CD4-positive, CD25-positive, alpha-beta regulatory T cell (primary cell): Measurements from ENCODE around the gene NAGPA. TPM values are rescaled to one million over a fixed set of nuclear protein-coding genes. Genes with fewer than 3 reads are reported as not detected.
"Not testable (repeated sequence)": the region's sequence is repeated elsewhere in the genome, so short reads cannot be mapped to it uniquely, and the experiment has no call there.

ENCODE experiments used
- ATAC-seq, 2 donors: fragments of 150-1000 bp; cut with Tn5 transposase; one replicate each; pipeline ENCODE4 v1.10.0; 2021; ENCODE audit warnings: low read depth in 2 of 2, moderate number of reproducible peaks in 2 of 2, moderate library complexity in 1 of 2
- DNase-seq, 3 donors: peaks; one replicate each; pipeline versions ENCODE4 v3.0.0 to v3.0.0-alpha.2; 2012 to 2022; ENCODE audit warnings: mixed read lengths in 1 of 3
- H3K27ac ChIP-seq: one replicate; pipeline ENCODE4 v1.7.0; 2013; ENCODE audit warnings: mild to moderate bottlenecking, low read length; ENCODE audit not compliant: insufficient read depth, poor library complexity, severe bottlenecking
- H3K27me3 ChIP-seq: one replicate; pipeline ENCODE4 v1.7.0; 2013; ENCODE audit warnings: low read length; ENCODE audit not compliant: control insufficient read depth, insufficient read depth
- H3K36me3 ChIP-seq: one replicate; pipeline ENCODE4 v1.7.0; 2013; ENCODE audit warnings: mild to moderate bottlenecking, low read length, moderate library complexity; ENCODE audit not compliant: control insufficient read depth, insufficient read depth
- H3K4me1 ChIP-seq: 2 replicates; pipeline ENCODE4 v1.7.0; 2013; ENCODE audit warnings: mild to moderate bottlenecking, low read length; ENCODE audit not compliant: insufficient read depth, control insufficient read depth, poor library complexity, severe bottlenecking
- H3K4me3 ChIP-seq: one replicate; pipeline ENCODE4 v1.7.0; 2013; ENCODE audit warnings: low read depth, mild to moderate bottlenecking, low read length, moderate library complexity
- H3K9me3 ChIP-seq, 2 experiments: 1 replicate in 1 of 2; 2 replicates in 1 of 2; pipeline ENCODE4 v1.7.0; 2013; ENCODE audit warnings: low read length in 2 of 2, mild to moderate bottlenecking in 1 of 2, moderate library complexity in 1 of 2; ENCODE audit not compliant: control insufficient read depth in 2 of 2
- H3K27ac Mint-ChIP-seq, 3 donors: one replicate each; pipeline ENCODE4 v1.8.0; 2020 to 2022; ENCODE audit warnings: mild to moderate bottlenecking in 3 of 3, mixed read lengths in 3 of 3, moderate library complexity in 2 of 3
- H3K27me3 Mint-ChIP-seq: one replicate; pipeline ENCODE4 v1.8.0; 2022; ENCODE audit warnings: mild to moderate bottlenecking, mixed read lengths
- H3K36me3 Mint-ChIP-seq: one replicate; pipeline ENCODE4 v1.8.0; 2020; ENCODE audit warnings: mixed read lengths
- H3K4me1 Mint-ChIP-seq, 4 donors: one replicate each; pipeline ENCODE4 v1.8.0; 2020 to 2022; ENCODE audit warnings: mixed read lengths in 4 of 4, mild to moderate bottlenecking in 1 of 4
- H3K4me3 Mint-ChIP-seq, 4 donors: one replicate each; pipeline ENCODE4 v1.8.0; 2020 to 2022; ENCODE audit warnings: mild to moderate bottlenecking in 4 of 4, mixed read lengths in 4 of 4, moderate library complexity in 3 of 4
- H3K9me3 Mint-ChIP-seq, 7 donors: one replicate each; pipeline ENCODE4 v1.8.0; 2020 to 2022; ENCODE audit warnings: mixed read lengths in 7 of 7, mild to moderate bottlenecking in 3 of 7, moderate library complexity in 2 of 7
- polyA plus RNA-seq, 4 donors: library from polyadenylated mRNA; unstranded; fragments of 300-500 nt; fragmentation: Illumina TruSeq; gene quantifications; one replicate each; pipeline ENCODE4 v1.2.3, GENCODE V29; 2021
- total RNA-seq: library from RNA; stranded (reverse); gene quantifications from one replicate; pipeline ENCODE4 v1.2.3, GENCODE V29; 2022

Gene NAGPA
- total RNA-seq (23.7 TPM), polyA plus RNA-seq (10 to 100 TPM; 30.2 to 37.5 (median 33.6) TPM)

GRCh38 chr16:5033256-5034166 is at the start of gene NAGPA:
NAGPA (minus strand) TSS chr16:5033935; CDS start chr16:5033914, 21 bp downstream.
- Histone ChIP-seq H3K4me1 (peaks cover 20% of the 10 kb centered on the region), H3K36me3 (peaks cover 4% of the 10 kb centered on the region), H3K9me3 (no peaks in the 10 kb centered on the region), H3K27me3 (no peaks in the 10 kb centered on the region), H3K4me3 (peak within 1 kb of the TSS; percentile 87), H3K27ac (peak within 1 kb of the TSS; percentile 69)
- Mint-ChIP-seq H3K9me3 (no peaks in the 10 kb centered on the region), H3K36me3 (peaks cover 7% of the 10 kb centered on the region), H3K4me1 (peaks cover 8 to 29% (median 19%) of the 10 kb centered on the region in 4 donors), H3K27ac (peak within 1 kb of the TSS; percentile 88 to 94 (median 92)), H3K4me3 (peak within 1 kb of the TSS; percentile 86 to 93 (median 90)), H3K27me3 (no peaks in the 10 kb centered on the region)
- ATAC-seq (peak; percentile 87 to 92), DNase-seq (peak; percentile 74 to 89 (median 87))

- H3K4me3 ChIP-seq, H3K27ac Mint-ChIP-seq, ATAC-seq, H3K4me3 Mint-ChIP-seq, H3K4me1 ChIP-seq, DNase-seq, H3K27me3 Mint-ChIP-seq, H3K27ac ChIP-seq, H3K9me3 Mint-ChIP-seq, H3K4me1 Mint-ChIP-seq, H3K27me3 ChIP-seq, H3K9me3 ChIP-seq: not testable (repeated sequence)
- peaks cover 29% of the 10 kb centered on the region for H3K36me3 Mint-ChIP-seq
- peaks cover 30% of the 10 kb centered on the region for H3K36me3 ChIP-seq
These were observed 47.3 kb upstream of the NAGPA start for GRCh38 chr16:5080996-5081395.

- not testable (repeated sequence) for H3K9me3 Mint-ChIP-seq, H3K27ac Mint-ChIP-seq, H3K27me3 Mint-ChIP-seq, H3K4me1 Mint-ChIP-seq, H3K4me1 ChIP-seq, H3K4me3 Mint-ChIP-seq, ATAC-seq, H3K4me3 ChIP-seq, H3K9me3 ChIP-seq, H3K27me3 ChIP-seq, DNase-seq, H3K27ac ChIP-seq
- peaks cover 33% of the 10 kb centered on the region for H3K36me3 ChIP-seq
- H3K36me3 Mint-ChIP-seq, result peaks cover 32% of the 10 kb centered on the region
These were observed 46.7 kb upstream of the NAGPA start for GRCh38 chr16:5080461-5080860.

- Mint-ChIP-seq H3K4me1 (peaks cover 3 to 14% (median 8%) of the 10 kb centered on the region in 4 donors), H3K27me3 (no peaks in the 10 kb centered on the region), H3K36me3 (peaks cover 28% of the 10 kb centered on the region), H3K27ac (no peak overlapping the region), H3K4me3 (no peak overlapping the region), H3K9me3 (no peaks in the 10 kb centered on the region)
- DNase-seq (no peak), ATAC-seq (no peak)
- Histone ChIP-seq H3K4me1 (no peaks in the 10 kb centered on the region), H3K4me3 (no peak overlapping the region), H3K27ac (no peak overlapping the region), H3K27me3 (no peaks in the 10 kb centered on the region), H3K9me3 (no peaks in the 10 kb centered on the region), H3K36me3 (peaks cover 37% of the 10 kb centered on the region)
These were observed 44.9 kb upstream of the NAGPA start for GRCh38 chr16:5078626-5079025.

GRCh38 chr16:5077304-5077703 is 43.6 kb upstream of the NAGPA start:
- peaks cover 28% of the 10 kb centered on the region for H3K36me3 Mint-ChIP-seq
- ATAC-seq, result no peak

GRCh38 chr16:5075637-5076036 is 41.9 kb upstream of the NAGPA start:
- Mint-ChIP-seq H3K4me3 (no peak overlapping the region), H3K27me3 (peaks cover 3% of the 10 kb centered on the region), H3K4me1 (peaks cover 18 to 39% (median 28%) of the 10 kb centered on the region in 4 donors), H3K9me3 (no peaks in the 10 kb centered on the region), H3K36me3 (peaks cover 28% of the 10 kb centered on the region), H3K27ac (no peak overlapping the region)
- ATAC-seq (no peak), DNase-seq (no peak)
- Histone ChIP-seq H3K36me3 (peaks cover 38% of the 10 kb centered on the region), H3K27ac (no peak overlapping the region), H3K9me3 (no peaks in the 10 kb centered on the region), H3K27me3 (no peaks in the 10 kb centered on the region), H3K4me3 (no peak overlapping the region), H3K4me1 (peaks cover 24% of the 10 kb centered on the region)

More at GRCh38 chr16:5077304-5077703, 43.6 kb upstream of the NAGPA start:
- Mint-ChIP-seq H3K4me3 (no peak overlapping the region), H3K4me1 (peaks cover 9 to 26% (median 19%) of the 10 kb centered on the region in 4 donors), H3K27ac (no peak overlapping the region), H3K9me3 (no peaks in the 10 kb centered on the region), H3K27me3 (no peaks in the 10 kb centered on the region)
- H3K4me1 ChIP-seq, result peaks cover 12% of the 10 kb centered on the region
- no peak for DNase-seq
- no peaks in the 10 kb centered on the region for H3K9me3 ChIP-seq
- no peaks in the 10 kb centered on the region for H3K27me3 ChIP-seq
- H3K4me3 ChIP-seq, result no peak overlapping the region
- H3K36me3 ChIP-seq, result peaks cover 40% of the 10 kb centered on the region
- H3K27ac ChIP-seq, result no peak overlapping the region

- peaks cover 29% of the 10 kb centered on the region for H3K36me3 ChIP-seq
- not testable (repeated sequence) for H3K27ac ChIP-seq, H3K4me3 Mint-ChIP-seq, H3K27me3 Mint-ChIP-seq, H3K9me3 ChIP-seq, H3K27ac Mint-ChIP-seq, H3K9me3 Mint-ChIP-seq, H3K27me3 ChIP-seq, H3K4me3 ChIP-seq, ATAC-seq, DNase-seq
- H3K4me1 ChIP-seq, result peaks cover 24% of the 10 kb centered on the region
- Mint-ChIP-seq H3K36me3 (peaks cover 25% of the 10 kb centered on the region), H3K4me1 (peaks cover 18 to 40% (median 29%) of the 10 kb centered on the region in 4 donors)
These were observed 40.0 kb upstream of the NAGPA start for GRCh38 chr16:5073771-5074170.
